Mesothelial cell of epicardium (in vitro differentiated cells): ENCODE data around the gene DST. TPM values are rescaled to one million over a fixed set of nuclear protein-coding genes. Genes with fewer than 3 reads are reported as not detected.

ENCODE experiments used
- DNase-seq, 2 experiments: peaks; one replicate each; pipeline ENCODE4 v3.0.0; 2021; ENCODE audit warnings: low spot score in 2 of 2; ENCODE audit not compliant: unreplicated experiment in 2 of 2
- H3K27ac Mint-ChIP-seq: 2 replicates; pipeline ENCODE4 v1.8.0; 2021; ENCODE audit warnings: mixed read lengths
- H3K27me3 Mint-ChIP-seq: 2 replicates; pipeline ENCODE4 v1.8.0; 2021; ENCODE audit warnings: low read depth, mixed read lengths
- H3K36me3 Mint-ChIP-seq: 2 replicates; pipeline ENCODE4 v1.8.0; 2021; ENCODE audit warnings: mixed read lengths
- H3K4me1 Mint-ChIP-seq: 2 replicates; pipeline ENCODE4 v1.8.0; 2021; ENCODE audit warnings: mixed read lengths
- H3K4me3 Mint-ChIP-seq: 2 replicates; pipeline ENCODE4 v1.8.0; 2021; ENCODE audit warnings: mild to moderate bottlenecking, moderate library complexity, mixed read lengths
- H3K9me3 Mint-ChIP-seq: 2 replicates; pipeline ENCODE4 v1.8.0; 2021; ENCODE audit warnings: mixed read lengths
- total RNA-seq: library from RNA; stranded (reverse); gene quantifications from 3 replicates; pipeline ENCODE4 v1.2.1, GENCODE V29; 2021
- TF ChIP-seq, protein P1 (sequence below): fragments of 200-600 bp; sonication (generic); IDR thresholded peaks from one replicate; pipeline ENCODE4 v1.5.0; 2021; ENCODE audit warnings: antibody characterized with exemption; ENCODE audit not compliant: unreplicated experiment

DST gene
- total RNA-seq, 1 donor from 2014 or later = 306 TPM

DNA sequence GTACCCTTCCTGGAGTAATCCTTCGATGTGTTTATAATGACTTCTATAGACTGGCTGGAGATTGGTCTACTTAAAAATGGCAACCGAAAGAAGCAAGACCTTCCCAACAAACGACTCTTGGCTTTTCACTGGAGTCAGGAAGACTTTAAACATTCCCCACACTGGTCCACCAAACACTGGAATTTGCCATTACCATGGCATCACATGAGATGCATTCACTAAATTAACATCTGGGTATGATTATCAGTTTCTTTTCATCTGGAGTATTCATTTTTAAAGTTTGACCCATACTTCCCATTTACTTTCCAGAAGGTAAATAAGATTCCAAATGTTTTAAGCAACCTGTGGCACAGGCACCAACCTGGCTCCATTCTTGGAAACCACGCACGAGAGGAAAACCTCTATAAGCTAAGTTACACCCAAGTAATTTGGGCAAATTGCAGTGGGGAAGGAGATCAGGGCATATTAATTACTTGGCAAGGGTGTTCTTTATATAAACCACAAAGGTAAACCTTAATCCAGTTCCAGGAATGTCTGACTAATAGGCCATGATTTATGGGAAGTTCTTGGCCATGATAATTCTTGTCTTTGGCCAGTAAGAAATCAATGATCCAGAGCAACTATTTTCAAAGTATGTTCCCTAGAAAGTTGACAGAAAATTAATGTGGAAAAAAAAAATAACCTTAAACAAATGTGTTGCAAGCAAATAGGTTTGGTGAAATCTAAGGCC lies 205.4 kb downstream of the DST start:
- Mint-ChIP-seq H3K36me3 (peaks cover 3% of the 10 kb centered on the region), H3K9me3 (peaks cover 48% of the 10 kb centered on the region), H3K4me3 (no peak overlapping the region), H3K27ac (no peak overlapping the region), H3K4me1 (no peaks in the 10 kb centered on the region), H3K27me3 (no peaks in the 10 kb centered on the region)
- DNase-seq = no peak
- TF ChIP-seq, protein P1, sequence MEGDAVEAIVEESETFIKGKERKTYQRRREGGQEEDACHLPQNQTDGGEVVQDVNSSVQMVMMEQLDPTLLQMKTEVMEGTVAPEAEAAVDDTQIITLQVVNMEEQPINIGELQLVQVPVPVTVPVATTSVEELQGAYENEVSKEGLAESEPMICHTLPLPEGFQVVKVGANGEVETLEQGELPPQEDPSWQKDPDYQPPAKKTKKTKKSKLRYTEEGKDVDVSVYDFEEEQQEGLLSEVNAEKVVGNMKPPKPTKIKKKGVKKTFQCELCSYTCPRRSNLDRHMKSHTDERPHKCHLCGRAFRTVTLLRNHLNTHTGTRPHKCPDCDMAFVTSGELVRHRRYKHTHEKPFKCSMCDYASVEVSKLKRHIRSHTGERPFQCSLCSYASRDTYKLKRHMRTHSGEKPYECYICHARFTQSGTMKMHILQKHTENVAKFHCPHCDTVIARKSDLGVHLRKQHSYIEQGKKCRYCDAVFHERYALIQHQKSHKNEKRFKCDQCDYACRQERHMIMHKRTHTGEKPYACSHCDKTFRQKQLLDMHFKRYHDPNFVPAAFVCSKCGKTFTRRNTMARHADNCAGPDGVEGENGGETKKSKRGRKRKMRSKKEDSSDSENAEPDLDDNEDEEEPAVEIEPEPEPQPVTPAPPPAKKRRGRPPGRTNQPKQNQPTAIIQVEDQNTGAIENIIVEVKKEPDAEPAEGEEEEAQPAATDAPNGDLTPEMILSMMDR = no peak

DNA sequence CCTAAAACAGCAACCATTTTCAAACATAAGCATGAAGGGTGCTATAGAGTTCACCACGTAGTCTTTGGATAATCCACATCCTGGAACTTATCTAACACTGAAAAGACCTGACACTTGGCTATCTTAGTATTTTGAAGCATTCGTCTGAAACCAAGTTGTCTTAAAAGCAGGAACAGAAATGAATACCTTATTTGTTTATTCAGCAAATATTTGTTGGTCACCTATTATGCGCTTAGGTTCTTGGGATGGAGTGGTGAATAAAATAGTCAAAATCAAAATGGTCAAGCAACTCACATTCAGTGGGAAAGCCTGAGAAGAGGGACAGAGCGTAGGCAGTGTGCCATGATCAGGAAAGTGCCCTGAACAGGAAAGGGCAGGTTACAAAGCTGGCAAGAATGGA lies 206.9 kb downstream of the DST start:
- H3K9me3 Mint-ChIP-seq = peaks cover 57% of the 10 kb centered on the region
- H3K4me1 Mint-ChIP-seq = no peaks in the 10 kb centered on the region
- no peaks in the 10 kb centered on the region for H3K27me3 Mint-ChIP-seq
- H3K4me3 Mint-ChIP-seq = no peak overlapping the region
- DNase-seq = no peak
- H3K27ac Mint-ChIP-seq = no peak overlapping the region
- TF ChIP-seq, protein P1 = no peak
- peaks cover 3% of the 10 kb centered on the region for H3K36me3 Mint-ChIP-seq

DNA sequence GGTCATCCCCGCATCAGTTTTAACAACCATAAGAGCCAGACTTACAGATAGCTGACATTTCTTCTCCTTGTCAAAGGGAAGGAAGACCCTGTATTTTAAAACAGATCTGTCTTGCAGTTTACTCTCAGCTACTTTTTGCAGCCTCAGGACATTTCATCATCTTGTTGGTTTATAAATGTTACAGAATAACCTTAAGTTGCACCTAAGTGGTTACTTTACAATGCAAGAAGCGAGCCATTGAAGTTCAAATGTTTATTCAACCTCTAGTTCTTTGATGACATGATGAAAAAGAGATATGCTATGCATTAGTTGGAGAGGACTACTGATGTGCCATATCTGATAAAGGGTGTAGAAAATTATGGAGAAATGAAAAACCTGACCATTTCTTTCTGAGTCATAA lies 207.4 kb downstream of the DST start:
- Mint-ChIP-seq H3K4me3 (no peak overlapping the region), H3K4me1 (no peaks in the 10 kb centered on the region), H3K27me3 (no peaks in the 10 kb centered on the region), H3K9me3 (peaks cover 53% of the 10 kb centered on the region), H3K36me3 (peaks cover 3% of the 10 kb centered on the region), H3K27ac (no peak overlapping the region)
- TF ChIP-seq, protein P1 = no peak
- no peak for DNase-seq

DNA sequence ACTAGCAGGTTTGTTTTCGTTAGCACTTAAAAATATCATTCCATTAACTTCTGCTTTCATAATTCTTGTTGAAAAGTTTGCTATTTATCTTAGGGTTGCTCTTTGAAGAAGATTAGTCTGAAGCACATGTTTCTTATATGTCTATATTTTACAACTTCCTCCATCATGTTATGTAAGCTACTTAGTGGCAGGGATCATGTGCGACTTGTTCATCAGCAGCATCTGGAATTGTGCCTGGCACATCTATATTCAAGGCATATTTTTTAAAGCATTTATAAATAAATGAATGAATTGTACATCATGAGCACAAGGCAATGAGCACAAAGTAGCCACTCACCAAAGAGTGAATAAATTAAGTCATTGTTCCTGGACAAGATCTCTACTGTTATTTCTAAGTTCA lies 208.1 kb downstream of the DST start:
- Mint-ChIP-seq H3K4me3 (no peak overlapping the region), H3K27me3 (no peaks in the 10 kb centered on the region), H3K27ac (no peak overlapping the region), H3K36me3 (peaks cover 3% of the 10 kb centered on the region), H3K9me3 (peaks cover 47% of the 10 kb centered on the region), H3K4me1 (no peaks in the 10 kb centered on the region)
- no peak for DNase-seq
- TF ChIP-seq, protein P1 = no peak

DNA sequence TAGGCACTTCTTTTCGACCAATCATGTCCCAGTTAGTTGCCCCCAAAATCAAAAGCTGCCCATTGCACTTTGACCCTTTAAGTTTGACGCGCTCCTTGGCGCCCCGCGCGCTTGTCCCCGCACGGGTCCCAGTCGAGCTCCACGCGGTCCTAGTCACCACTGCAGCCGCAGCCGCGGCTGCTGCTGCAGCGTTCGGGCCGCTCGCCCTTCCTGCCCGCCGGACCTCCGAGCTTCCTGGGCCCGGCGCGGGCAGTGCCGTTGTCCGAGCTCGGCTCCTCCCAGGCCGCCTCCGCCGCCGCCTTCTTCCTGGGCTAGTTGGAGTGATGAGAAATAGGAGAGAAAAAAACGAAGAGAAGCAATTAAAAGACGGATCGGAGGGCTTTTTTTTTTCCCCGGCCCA lies 209.6 kb downstream of the DST start:
- Mint-ChIP-seq H3K36me3 (no peaks in the 10 kb centered on the region), H3K4me3 (no peak overlapping the region), H3K27me3 (no peaks in the 10 kb centered on the region), H3K27ac (no peak overlapping the region), H3K4me1 (no peaks in the 10 kb centered on the region), H3K9me3 (peaks cover 41% of the 10 kb centered on the region)
- TF ChIP-seq, protein P1 = no peak
- no peak for DNase-seq

DNA sequence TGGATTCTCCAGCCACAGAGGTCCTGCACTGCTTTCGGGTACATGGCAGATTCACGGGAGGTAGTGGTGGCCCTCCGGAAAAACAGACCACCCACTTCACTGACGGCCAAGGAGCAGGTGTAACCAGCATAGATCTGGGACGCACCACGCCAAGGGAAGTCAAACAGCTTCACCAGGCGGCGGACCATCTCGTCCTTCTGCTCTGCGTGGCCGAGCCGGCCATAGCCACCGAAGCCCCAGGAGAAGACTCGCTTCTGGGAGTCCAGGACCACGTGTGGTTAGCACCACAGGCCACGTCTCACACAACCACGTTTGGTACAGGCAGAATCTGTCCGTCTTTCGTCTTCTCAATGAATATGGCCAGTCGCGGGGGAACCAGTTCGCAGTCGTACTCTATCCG lies 210.5 kb downstream of the DST start:
- H3K4me1 Mint-ChIP-seq = no peaks in the 10 kb centered on the region
- DNase-seq = no peak
- no peak overlapping the region for H3K4me3 Mint-ChIP-seq
- H3K27me3 Mint-ChIP-seq = no peaks in the 10 kb centered on the region
- peaks cover 39% of the 10 kb centered on the region for H3K9me3 Mint-ChIP-seq
- TF ChIP-seq, protein P1 = no peak
- H3K36me3 Mint-ChIP-seq = no peaks in the 10 kb centered on the region
- H3K27ac Mint-ChIP-seq = no peak overlapping the region
